Left cardiac atrium (tissue), 4 donors: ENCODE measurements around the gene ABCA1. TPM values are rescaled to one million over a fixed set of nuclear protein-coding genes. Genes with fewer than 3 reads are reported as not detected.
"Not testable (repeated sequence)": the region's sequence is repeated elsewhere in the genome, so short reads cannot be mapped to it uniquely, and the experiment has no call there.

Experiments
- ATAC-seq, 2 donors: fragments of 200-7000 bp; cut with Tn5 transposase; one replicate each; pipeline ENCODE4 v1.9.1; 2020; ENCODE audit warnings: mild to moderate bottlenecking in 2 of 2, moderate library complexity in 2 of 2
- DNase-seq: peaks from one replicate; pipeline ENCODE4 v3.0.0-alpha.2; 2020
- intact Hi-C, 2 donors: fragments of 100-400 bp; cut with DNase I; formaldehyde crosslinking; loops; one replicate each; pipeline versions ENCODE4 v1.14.1 to v1.15.1; 2022 to 2023
- total RNA-seq, 2 donors: library from RNA; stranded (reverse); fragmentation: NEBNext Ultra II Directional; extraction: Animal tissue kit (Norgen Biotek cat#: 25700); gene quantifications; one replicate each; pipeline ENCODE4 v1.2.1, GENCODE V29; 2021
- donor health status: DM: no; HTN: yes; CAD: no.
- donor health status: DM: no; HTN: yes; CAD: no; lungs with severe emphysema.
- donor health status: DM: yes; HTN: yes; CAD: no.
- donor health status: Dilated cardiomyopathy.

Gene ABCA1
- total RNA-seq, 2 donors from 2014 or later, result 8.3 to 19.8 TPM

GRCh38 chr9:104915049-104915448 is 12.9 kb downstream of the ABCA1 start:
- ATAC-seq (peak; percentile 61 to 82), DNase-seq (no peak)
- intact Hi-C loops, result no loop called here

GRCh38 chr9:104914466-104914865 is 13.5 kb downstream of the ABCA1 start:
- ATAC-seq (no peak), DNase-seq (no peak)
- intact Hi-C loops, result no loop called here

- intact Hi-C loops, result no loop called here
- no peak for ATAC-seq
- no peak for DNase-seq
Observed at GRCh38 chr9:104912606-104913005, 15.3 kb downstream of the ABCA1 start.

GRCh38 chr9:104911032-104911607 is 16.8 kb downstream of the ABCA1 start:
- no peak for DNase-seq
- intact Hi-C loops, result no loop called here
- no peak for ATAC-seq

GRCh38 chr9:104907278-104907951 is 20.5 kb downstream of the ABCA1 start:
- DNase-seq, result no peak

GRCh38 chr9:104906441-104907277 is 21.3 kb downstream of the ABCA1 start:
- intact Hi-C loops, result no loop called here
- ATAC-seq, result peak; percentile 36 to 72
- no peak for DNase-seq

More at GRCh38 chr9:104907278-104907951, 20.5 kb downstream of the ABCA1 start:
- ATAC-seq, result peak; percentile 51 to 83
- intact Hi-C loops, result no loop called here

GRCh38 chr9:104905931-104906330 is 22.0 kb downstream of the ABCA1 start:
- no peak for DNase-seq
- intact Hi-C loops, result no loop called here
- ATAC-seq, result no peak

GRCh38 chr9:104905153-104905901 is 22.6 kb downstream of the ABCA1 start:
- ATAC-seq (no peak), DNase-seq (no peak)
- intact Hi-C loops, result no loop called here

GRCh38 chr9:104903609-104904008 is 24.3 kb downstream of the ABCA1 start:
- DNase-seq, result no peak
- intact Hi-C loops, result no loop called here
- ATAC-seq, result peak in 1 of 2 donors; percentile 19

GRCh38 chr9:104900871-104901270 is 27.1 kb downstream of the ABCA1 start:
- no peak for ATAC-seq
- intact Hi-C loops, result no loop called here

GRCh38 chr9:104900324-104900723 is 27.6 kb downstream of the ABCA1 start:
- ATAC-seq, result peak in 1 of 2 donors; percentile 10
- no peak for DNase-seq
- intact Hi-C loops, result no loop called here

More at GRCh38 chr9:104900871-104901270, 27.1 kb downstream of the ABCA1 start:
- no peak for DNase-seq

GRCh38 chr9:104899759-104900247 is 28.2 kb downstream of the ABCA1 start:
- intact Hi-C loops, result no loop called here
- DNase-seq (no peak), ATAC-seq (no peak)

GRCh38 chr9:104898376-104898775 is 29.6 kb downstream of the ABCA1 start:
- intact Hi-C loops, ATAC-seq, DNase-seq: not testable (repeated sequence)

- intact Hi-C loops, result no loop called here
- no peak for ATAC-seq
- no peak for DNase-seq
Observed at GRCh38 chr9:104896131-104896530, 31.8 kb downstream of the ABCA1 start.

GRCh38 chr9:104895572-104895971 is 32.4 kb downstream of the ABCA1 start:
- no peak for DNase-seq
- ATAC-seq, result peak in 1 of 2 donors; percentile 84
- intact Hi-C loops, result no loop called here

- ATAC-seq (no peak), DNase-seq (no peak)
- intact Hi-C loops, result no loop called here
Observed at GRCh38 chr9:104892701-104893100, 35.3 kb downstream of the ABCA1 start.

- ATAC-seq, result no peak
- intact Hi-C loops, result no loop called here
- DNase-seq, result no peak
Observed at GRCh38 chr9:104890433-104890770, 37.6 kb downstream of the ABCA1 start.

- DNase-seq, result no peak
- ATAC-seq, result no peak
- intact Hi-C loops, result no loop called here
Observed at GRCh38 chr9:104885818-104886709, 41.9 kb downstream of the ABCA1 start.
